ENCODE measurements around the gene TMEM147. TPM values are rescaled to one million over a fixed set of nuclear protein-coding genes. Genes with fewer than 3 reads are reported as not detected.

Gene TMEM147
- total RNA-seq, 1 donor from 2014 or later = 104 TPM

DNA sequence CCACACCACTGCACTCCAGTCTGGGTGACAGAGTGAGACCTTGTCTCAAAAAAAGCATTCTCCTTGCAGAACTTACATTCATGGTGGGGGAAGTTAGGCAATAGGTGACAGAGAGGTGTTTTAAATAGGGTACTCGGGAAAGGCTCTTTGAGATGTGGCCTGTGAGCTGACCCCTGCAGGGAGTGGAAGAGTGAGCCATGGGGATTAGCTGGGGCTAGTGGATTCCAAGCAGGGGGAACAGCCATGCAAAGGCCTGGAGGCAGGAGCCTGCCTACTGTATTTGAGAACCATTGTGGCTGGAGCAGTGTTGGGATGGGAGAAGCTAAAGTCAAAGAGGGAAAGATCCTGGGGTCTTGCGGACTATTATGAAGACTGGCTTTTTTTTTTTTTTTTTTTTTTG lies 28.1 kb upstream of the TMEM147 start:
- no peak for DNase-seq (ENCODE audit: extremely low spot score in 2 of 2)
- intact Hi-C loops (cut with DNase I) = no loop called here
- H3K4me1 ChIP-seq = peaks cover 27% of the 10 kb centered on the region
- H3K4me3 ChIP-seq = no peak overlapping the region
- no peak for TF ChIP-seq POLR2AphosphoS5 (IDR thresholded peaks at IDR 0.05; ENCODE audit: insufficient read depth in 1 of 2, low read depth in 1 of 2)
- TF ChIP-seq POLR2A (IDR thresholded peaks at IDR 0.05) = no peak
- TF ChIP-seq, protein P1, sequence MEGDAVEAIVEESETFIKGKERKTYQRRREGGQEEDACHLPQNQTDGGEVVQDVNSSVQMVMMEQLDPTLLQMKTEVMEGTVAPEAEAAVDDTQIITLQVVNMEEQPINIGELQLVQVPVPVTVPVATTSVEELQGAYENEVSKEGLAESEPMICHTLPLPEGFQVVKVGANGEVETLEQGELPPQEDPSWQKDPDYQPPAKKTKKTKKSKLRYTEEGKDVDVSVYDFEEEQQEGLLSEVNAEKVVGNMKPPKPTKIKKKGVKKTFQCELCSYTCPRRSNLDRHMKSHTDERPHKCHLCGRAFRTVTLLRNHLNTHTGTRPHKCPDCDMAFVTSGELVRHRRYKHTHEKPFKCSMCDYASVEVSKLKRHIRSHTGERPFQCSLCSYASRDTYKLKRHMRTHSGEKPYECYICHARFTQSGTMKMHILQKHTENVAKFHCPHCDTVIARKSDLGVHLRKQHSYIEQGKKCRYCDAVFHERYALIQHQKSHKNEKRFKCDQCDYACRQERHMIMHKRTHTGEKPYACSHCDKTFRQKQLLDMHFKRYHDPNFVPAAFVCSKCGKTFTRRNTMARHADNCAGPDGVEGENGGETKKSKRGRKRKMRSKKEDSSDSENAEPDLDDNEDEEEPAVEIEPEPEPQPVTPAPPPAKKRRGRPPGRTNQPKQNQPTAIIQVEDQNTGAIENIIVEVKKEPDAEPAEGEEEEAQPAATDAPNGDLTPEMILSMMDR (IDR thresholded peaks at IDR 0.05) = no peak
- H3K9me3 ChIP-seq = no peaks in the 10 kb centered on the region
- H3K27ac ChIP-seq = no peak overlapping the region
- H3K27me3 ChIP-seq = no peaks in the 10 kb centered on the region
- no peaks in the 10 kb centered on the region for H3K36me3 ChIP-seq

DNA sequence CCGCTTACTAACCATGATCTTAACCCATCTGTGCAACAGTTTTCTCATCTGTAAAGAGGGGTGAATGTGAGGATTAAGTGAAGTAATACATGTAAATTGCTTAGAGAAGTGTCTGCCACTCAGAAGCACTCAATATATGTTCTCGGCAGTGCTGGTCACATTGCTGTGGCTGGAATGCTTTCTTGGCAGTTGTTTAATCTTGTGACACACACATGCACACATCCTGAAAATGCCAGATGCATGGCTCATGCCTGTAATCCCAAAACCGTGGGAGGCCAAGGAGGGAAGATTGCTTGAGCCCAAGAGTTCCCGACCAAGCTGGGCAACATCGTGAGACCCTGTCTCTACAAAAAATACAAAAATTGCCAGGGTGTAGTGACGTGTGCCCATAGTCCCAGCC lies 27.1 kb upstream of the TMEM147 start:
- intact Hi-C loops (cut with DNase I) = no loop called here
- Histone ChIP-seq H3K36me3 (no peaks in the 10 kb centered on the region), H3K4me3 (no peak overlapping the region), H3K27me3 (no peaks in the 10 kb centered on the region), H3K9me3 (no peaks in the 10 kb centered on the region), H3K4me1 (peaks cover 27% of the 10 kb centered on the region), H3K27ac (no peak overlapping the region)
- TF ChIP-seq, protein P1 (IDR thresholded peaks at IDR 0.05) = no peak
- no peak for TF ChIP-seq POLR2A (IDR thresholded peaks at IDR 0.05)
- peak in 1 of 2 donors; percentile 45 for TF ChIP-seq POLR2AphosphoS5 (IDR thresholded peaks at IDR 0.05; ENCODE audit: insufficient read depth in 1 of 2, low read depth in 1 of 2)
- no peak for DNase-seq (ENCODE audit: extremely low spot score in 2 of 2)

- TF ChIP-seq POLR2AphosphoS5 (IDR thresholded peaks at IDR 0.05; ENCODE audit: insufficient read depth in 1 of 2, low read depth in 1 of 2) = peak in 1 of 2 donors; percentile 45
- TF ChIP-seq, protein P1 (IDR thresholded peaks at IDR 0.05) = no peak
- no peak for TF ChIP-seq POLR2A (IDR thresholded peaks at IDR 0.05)
- peaks cover 20% of the 10 kb centered on the region for H3K4me1 ChIP-seq
- no peak overlapping the region for H3K27ac ChIP-seq
- no peaks in the 10 kb centered on the region for H3K36me3 ChIP-seq
- H3K4me3 ChIP-seq = no peak overlapping the region
- DNase-seq (ENCODE audit: extremely low spot score in 2 of 2) = no peak
- intact Hi-C loops (cut with DNase I) = no loop called here
- H3K27me3 ChIP-seq = no peaks in the 10 kb centered on the region
- H3K9me3 ChIP-seq = no peaks in the 10 kb centered on the region
Observed at GRCh38 chr19:35519291-35519690, 26.1 kb upstream of the TMEM147 start.

- intact Hi-C loops (cut with DNase I) = no loop called here
- no peak overlapping the region for H3K4me3 ChIP-seq
- peaks cover 17% of the 10 kb centered on the region for H3K4me1 ChIP-seq
- H3K9me3 ChIP-seq = no peaks in the 10 kb centered on the region
- no peaks in the 10 kb centered on the region for H3K36me3 ChIP-seq
- H3K27ac ChIP-seq = no peak overlapping the region
- DNase-seq (ENCODE audit: extremely low spot score in 2 of 2) = no peak
- TF ChIP-seq POLR2AphosphoS5 (IDR thresholded peaks at IDR 0.05; ENCODE audit: insufficient read depth in 1 of 2, low read depth in 1 of 2) (no peak), POLR2A (IDR thresholded peaks at IDR 0.05) (no peak)
- TF ChIP-seq, protein P1 (IDR thresholded peaks at IDR 0.05) = no peak
- H3K27me3 ChIP-seq = no peaks in the 10 kb centered on the region
Observed at GRCh38 chr19:35521124-35521743, 24.2 kb upstream of the TMEM147 start.

DNA sequence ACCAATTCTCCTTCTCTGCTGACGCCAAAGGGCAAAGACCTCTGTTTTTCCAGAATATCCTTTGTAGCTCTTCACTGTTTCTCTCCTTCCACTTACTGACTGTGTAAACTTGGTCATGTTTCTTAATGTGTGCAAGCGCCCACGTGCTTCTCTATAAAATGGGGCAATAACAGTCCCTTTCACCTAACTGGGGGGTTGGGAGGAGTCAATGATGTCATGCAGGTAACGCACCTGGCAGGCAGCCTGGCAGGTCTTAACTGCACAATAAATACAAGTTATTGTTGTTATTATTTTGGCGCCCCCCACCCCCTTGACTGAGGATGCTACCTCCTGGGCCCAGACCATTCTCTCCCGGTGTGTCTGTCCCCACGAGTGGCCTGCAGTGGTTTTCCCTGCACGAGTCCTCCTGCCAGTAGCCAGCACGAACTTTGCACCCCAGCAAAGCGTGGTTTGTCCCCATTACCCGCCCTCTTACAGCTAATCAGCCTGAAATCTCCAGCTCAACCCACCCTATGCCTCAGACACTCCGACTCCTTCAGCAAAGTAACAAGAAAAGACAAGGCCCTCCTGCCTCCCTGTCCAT lies 22.6 kb upstream of the TMEM147 start:
- no peaks in the 10 kb centered on the region for H3K27me3 ChIP-seq
- no peak overlapping the region for H3K4me3 ChIP-seq
- H3K27ac ChIP-seq = no peak overlapping the region

More for the DNA sequence above, 22.6 kb upstream of the TMEM147 start:
- Histone ChIP-seq H3K36me3 (no peaks in the 10 kb centered on the region), H3K4me1 (peaks cover 17% of the 10 kb centered on the region), H3K9me3 (no peaks in the 10 kb centered on the region)
- intact Hi-C loops (cut with DNase I) = no loop called here
- DNase-seq (ENCODE audit: extremely low spot score in 2 of 2) = no peak
- no peak for TF ChIP-seq POLR2A (IDR thresholded peaks at IDR 0.05)
- TF ChIP-seq POLR2AphosphoS5 (IDR thresholded peaks at IDR 0.05; ENCODE audit: insufficient read depth in 1 of 2, low read depth in 1 of 2) = no peak
- TF ChIP-seq, protein P1 (IDR thresholded peaks at IDR 0.05) = no peak
